ENCODE results near the gene NIT1. TPM values are rescaled to one million over a fixed set of nuclear protein-coding genes. Genes with fewer than 3 reads are reported as not detected.

NIT1 gene
- total and polyA plus RNA-seq, 9 of the 15 experiments (the other 6 are each of a cell fraction or from before 2014, with no cell fraction given), result 18.4 to 76.0 (median 33.7) TPM

GRCh38 chr1:161131523-161132409 is 13.9 kb downstream of the NIT1 start (continued):
- TF ChIP-seq, protein P1, sequence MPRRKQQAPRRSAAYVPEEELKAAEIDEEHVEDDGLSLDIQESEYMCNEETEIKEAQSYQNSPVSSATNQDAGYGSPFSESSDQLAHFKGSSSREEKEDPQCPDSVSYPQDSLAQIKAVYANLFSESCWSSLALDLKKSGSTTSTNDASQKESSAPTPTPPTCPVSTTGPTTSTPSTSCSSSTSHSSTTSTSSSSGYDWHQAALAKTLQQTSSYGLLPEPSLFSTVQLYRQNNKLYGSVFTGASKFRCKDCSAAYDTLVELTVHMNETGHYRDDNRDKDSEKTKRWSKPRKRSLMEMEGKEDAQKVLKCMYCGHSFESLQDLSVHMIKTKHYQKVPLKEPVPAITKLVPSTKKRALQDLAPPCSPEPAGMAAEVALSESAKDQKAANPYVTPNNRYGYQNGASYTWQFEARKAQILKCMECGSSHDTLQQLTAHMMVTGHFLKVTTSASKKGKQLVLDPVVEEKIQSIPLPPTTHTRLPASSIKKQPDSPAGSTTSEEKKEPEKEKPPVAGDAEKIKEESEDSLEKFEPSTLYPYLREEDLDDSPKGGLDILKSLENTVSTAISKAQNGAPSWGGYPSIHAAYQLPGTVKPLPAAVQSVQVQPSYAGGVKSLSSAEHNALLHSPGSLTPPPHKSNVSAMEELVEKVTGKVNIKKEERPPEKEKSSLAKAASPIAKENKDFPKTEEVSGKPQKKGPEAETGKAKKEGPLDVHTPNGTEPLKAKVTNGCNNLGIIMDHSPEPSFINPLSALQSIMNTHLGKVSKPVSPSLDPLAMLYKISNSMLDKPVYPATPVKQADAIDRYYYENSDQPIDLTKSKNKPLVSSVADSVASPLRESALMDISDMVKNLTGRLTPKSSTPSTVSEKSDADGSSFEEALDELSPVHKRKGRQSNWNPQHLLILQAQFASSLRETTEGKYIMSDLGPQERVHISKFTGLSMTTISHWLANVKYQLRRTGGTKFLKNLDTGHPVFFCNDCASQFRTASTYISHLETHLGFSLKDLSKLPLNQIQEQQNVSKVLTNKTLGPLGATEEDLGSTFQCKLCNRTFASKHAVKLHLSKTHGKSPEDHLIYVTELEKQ (CRISPR knock-in tag; IDR thresholded peaks at IDR 0.05), result no peak
- TF ChIP-seq FOXJ2 (tag; IDR thresholded peaks at IDR 0.05) (no peak), ZBTB8A (IDR thresholded peaks at IDR 0.05; ENCODE audit: partially characterized antibody) (no peak), NCOA1 (IDR thresholded peaks at IDR 0.05; ENCODE audit: low read depth) (0 out of 2 replicates have a peak, but pooled peaks have one; percentile 15), ZNF431 (CRISPR knock-in tag; IDR thresholded peaks at IDR 0.05) (no peak), ZNF217 (CRISPR knock-in tag; IDR thresholded peaks at IDR 0.05) (no peak), YBX1 (IDR thresholded peaks at IDR 0.05) (no peak; the same call in 1 of the 2 replicates), MED1 (CRISPR knock-in tag; IDR thresholded peaks at IDR 0.05; ENCODE audit: borderline replicate concordance) (no peak), ETV5 (CRISPR knock-in tag; IDR thresholded peaks at IDR 0.05; ENCODE audit: low read depth) (no peak), ZBTB9 (CRISPR knock-in tag; IDR thresholded peaks at IDR 0.05) (no peak), PRPF4 (IDR thresholded peaks at IDR 0.05; ENCODE audit: insufficient read depth, low read depth, low read length, poor library complexity, severe bottlenecking) (no peak), SREBF1 (IDR thresholded peaks at IDR 0.05; ENCODE audit: borderline replicate concordance, low read depth, low read length) (no peak), SMAD3 (CRISPR knock-in tag; conservative IDR thresholded peaks at IDR 0.05) (no peak), RCOR1 (IDR thresholded peaks at IDR 0.05; ENCODE audit: borderline replicate concordance in 1 of 2, low read depth in 2 of 2, low read length in 2 of 2) (no peak), NR4A1 (CRISPR knock-in tag; IDR thresholded peaks at IDR 0.05) (no peak), NR4A1 (tag; IDR thresholded peaks at IDR 0.05) (no peak), ZNF121 (CRISPR knock-in tag; conservative IDR thresholded peaks at IDR 0.05) (no peak), DIDO1 (tag; IDR thresholded peaks at IDR 0.05; ENCODE audit: low read depth) (peak; percentile 51; the same call in 1 of the 2 replicates)
- TF ChIP-seq, protein P2, sequence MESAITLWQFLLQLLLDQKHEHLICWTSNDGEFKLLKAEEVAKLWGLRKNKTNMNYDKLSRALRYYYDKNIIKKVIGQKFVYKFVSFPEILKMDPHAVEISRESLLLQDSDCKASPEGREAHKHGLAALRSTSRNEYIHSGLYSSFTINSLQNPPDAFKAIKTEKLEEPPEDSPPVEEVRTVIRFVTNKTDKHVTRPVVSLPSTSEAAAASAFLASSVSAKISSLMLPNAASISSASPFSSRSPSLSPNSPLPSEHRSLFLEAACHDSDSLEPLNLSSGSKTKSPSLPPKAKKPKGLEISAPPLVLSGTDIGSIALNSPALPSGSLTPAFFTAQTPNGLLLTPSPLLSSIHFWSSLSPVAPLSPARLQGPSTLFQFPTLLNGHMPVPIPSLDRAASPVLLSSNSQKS (CRISPR knock-in tag; IDR thresholded peaks at IDR 0.05), result no peak
- TF ChIP-seq, protein P3, sequence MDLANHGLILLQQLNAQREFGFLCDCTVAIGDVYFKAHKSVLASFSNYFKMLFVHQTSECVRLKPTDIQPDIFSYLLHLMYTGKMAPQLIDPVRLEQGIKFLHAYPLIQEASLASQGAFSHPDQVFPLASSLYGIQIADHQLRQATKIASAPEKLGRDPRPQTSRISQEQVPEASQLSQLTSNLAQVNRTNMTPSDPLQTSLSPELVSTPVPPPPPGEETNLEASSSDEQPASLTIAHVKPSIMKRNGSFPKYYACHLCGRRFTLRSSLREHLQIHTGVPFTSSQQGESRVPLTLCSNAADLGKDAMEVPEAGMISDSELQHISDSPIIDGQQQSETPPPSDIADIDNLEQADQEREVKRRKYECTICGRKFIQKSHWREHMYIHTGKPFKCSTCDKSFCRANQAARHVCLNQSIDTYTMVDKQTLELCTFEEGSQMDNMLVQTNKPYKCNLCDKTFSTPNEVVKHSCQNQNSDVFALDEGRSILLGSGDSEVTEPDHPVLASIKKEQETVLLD (IDR thresholded peaks at IDR 0.05), result peak; percentile 69
- TF ChIP-seq, protein P4, sequence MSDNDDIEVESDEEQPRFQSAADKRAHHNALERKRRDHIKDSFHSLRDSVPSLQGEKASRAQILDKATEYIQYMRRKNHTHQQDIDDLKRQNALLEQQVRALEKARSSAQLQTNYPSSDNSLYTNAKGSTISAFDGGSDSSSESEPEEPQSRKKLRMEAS (CRISPR knock-in tag; IDR thresholded peaks at IDR 0.05), result no peak

Data from K562 (cell line).